Suprapubic skin (tissue), 4 donors: ENCODE data around the gene MRPL46. TPM values are rescaled to one million over a fixed set of nuclear protein-coding genes. Genes with fewer than 3 reads are reported as not detected.

Experiments
- DNase-seq, 2 donors: peaks; one replicate each; pipeline ENCODE4 v3.0.0-alpha.2; 2019; ENCODE audit warnings: low spot score in 2 of 2
- H3K27ac ChIP-seq: fragments of 200-600 bp; sonication (generic); one replicate; pipeline ENCODE4 v1.5.1; 2019
- H3K27me3 ChIP-seq: fragments of 200-600 bp; sonication (generic); one replicate; pipeline ENCODE4 v1.5.1; 2019
- H3K36me3 ChIP-seq: fragments of 200-600 bp; sonication (generic); one replicate; pipeline ENCODE4 v1.5.1; 2019
- H3K4me1 ChIP-seq: fragments of 200-600 bp; sonication (generic); one replicate; pipeline ENCODE4 v1.5.1; 2019
- H3K4me3 ChIP-seq: fragments of 200-600 bp; sonication (generic); one replicate; pipeline ENCODE4 v1.5.1; 2019; ENCODE audit warnings: mild to moderate bottlenecking
- H3K9me3 ChIP-seq: fragments of 200-600 bp; sonication (generic); one replicate; pipeline ENCODE4 v1.5.1; 2019
- CTCF ChIP-seq, 2 donors: fragments of 200-600 bp in 1 of 2; fragments of 450-650 bp in 1 of 2; sonication (generic) in 1 of 2; IDR thresholded peaks; one replicate each; pipeline ENCODE4 v1.5.1; 2016 to 2019; ENCODE audit warnings: antibody characterized with exemption in 2 of 2, mild to moderate bottlenecking in 1 of 2, moderate library complexity in 1 of 2
- EP300 ChIP-seq: sonication (generic); formaldehyde crosslinking; IDR thresholded peaks from one replicate; pipeline ENCODE4 v1.6.1; 2017; ENCODE audit warnings: antibody characterized with exemption
- POLR2A ChIP-seq, 2 donors: fragments of 450-650 bp; IDR thresholded peaks; one replicate each; pipeline ENCODE4 v1.6.1; 2017; ENCODE audit warnings: antibody characterized with exemption in 2 of 2, mild to moderate bottlenecking in 2 of 2, moderate library complexity in 2 of 2
- POLR2AphosphoS5 ChIP-seq, 3 donors: sonication (generic); formaldehyde crosslinking; IDR thresholded peaks; one replicate each; pipeline ENCODE4 v1.6.1; 2017; ENCODE audit warnings: antibody characterized with exemption in 3 of 3
- WGBS: methylation state at CpG from one replicate; pipeline ENCODE4 v1.1.5; 2018; 5-methylcytosine and 5-hydroxymethylcytosine counted together
- total RNA-seq, 4 donors: library from RNA; depleted of rRNA; stranded (reverse); fragments of >200 nt; gene quantifications; one replicate each; pipeline ENCODE4 v1.1.0, GENCODE V29; 2016

The MRPL46 gene
- total RNA-seq, 4 donors from 2014 or later = 12.1 to 19.4 (median 15.7) TPM

- no peak for TF ChIP-seq POLR2A (IDR thresholded peaks at IDR 0.05)
- TF ChIP-seq POLR2AphosphoS5 (IDR thresholded peaks at IDR 0.05) = no peak
- no peak for TF ChIP-seq EP300
- TF ChIP-seq CTCF (IDR thresholded peaks at IDR 0.05) = no peak
- H3K27me3 ChIP-seq = no peaks in the 10 kb centered on the region
- DNase-seq = no peak
- no peak overlapping the region for H3K4me3 ChIP-seq
- no peak overlapping the region for H3K27ac ChIP-seq
- peaks cover 57% of the 10 kb centered on the region for H3K36me3 ChIP-seq
- no peaks in the 10 kb centered on the region for H3K4me1 ChIP-seq
- no peaks in the 10 kb centered on the region for H3K9me3 ChIP-seq
These were observed 42.8 kb upstream of the MRPL46 start for GRCh38 chr15:88509964-88510363.

DNA sequence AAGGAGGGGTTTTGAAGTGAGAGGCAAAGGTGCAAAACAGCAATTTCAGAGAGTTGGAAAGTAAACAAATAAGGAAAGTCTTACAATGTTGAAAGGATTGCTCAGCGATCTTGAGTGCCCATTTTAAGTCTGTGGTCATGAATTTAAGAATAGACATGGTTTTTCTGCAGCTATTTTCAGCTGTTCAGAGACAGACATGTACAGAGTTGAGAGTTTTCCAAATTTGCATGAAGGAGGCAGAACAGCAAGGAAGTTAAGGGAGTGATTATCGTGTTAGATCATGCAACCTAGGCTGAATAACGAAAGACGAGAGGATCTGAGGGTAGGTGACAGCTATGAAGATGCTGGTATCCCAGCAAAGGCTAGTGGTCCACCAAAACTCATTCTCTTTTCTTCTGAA lies 42.1 kb upstream of the MRPL46 start:
- no peak for DNase-seq
- 93% methylated on average over 4 of the region's 4 CpGs for WGBS
- Histone ChIP-seq H3K36me3 (peaks cover 57% of the 10 kb centered on the region), H3K9me3 (no peaks in the 10 kb centered on the region), H3K4me3 (no peak overlapping the region), H3K27me3 (no peaks in the 10 kb centered on the region), H3K4me1 (no peaks in the 10 kb centered on the region), H3K27ac (no peak overlapping the region)
- TF ChIP-seq POLR2A (IDR thresholded peaks at IDR 0.05) (no peak), CTCF (IDR thresholded peaks at IDR 0.05) (no peak), POLR2AphosphoS5 (IDR thresholded peaks at IDR 0.05) (no peak), EP300 (no peak)

GRCh38 chr15:88506628-88507027 lies 39.4 kb upstream of the MRPL46 start:
- Histone ChIP-seq H3K4me3 (no peak overlapping the region), H3K27ac (no peak overlapping the region), H3K36me3 (peaks cover 55% of the 10 kb centered on the region), H3K9me3 (no peaks in the 10 kb centered on the region), H3K27me3 (no peaks in the 10 kb centered on the region), H3K4me1 (no peaks in the 10 kb centered on the region)
- DNase-seq = no peak
- no peak for TF ChIP-seq CTCF (IDR thresholded peaks at IDR 0.05)
- no peak for TF ChIP-seq POLR2A (IDR thresholded peaks at IDR 0.05)
- no peak for TF ChIP-seq EP300
- no peak for TF ChIP-seq POLR2AphosphoS5 (IDR thresholded peaks at IDR 0.05)

DNA sequence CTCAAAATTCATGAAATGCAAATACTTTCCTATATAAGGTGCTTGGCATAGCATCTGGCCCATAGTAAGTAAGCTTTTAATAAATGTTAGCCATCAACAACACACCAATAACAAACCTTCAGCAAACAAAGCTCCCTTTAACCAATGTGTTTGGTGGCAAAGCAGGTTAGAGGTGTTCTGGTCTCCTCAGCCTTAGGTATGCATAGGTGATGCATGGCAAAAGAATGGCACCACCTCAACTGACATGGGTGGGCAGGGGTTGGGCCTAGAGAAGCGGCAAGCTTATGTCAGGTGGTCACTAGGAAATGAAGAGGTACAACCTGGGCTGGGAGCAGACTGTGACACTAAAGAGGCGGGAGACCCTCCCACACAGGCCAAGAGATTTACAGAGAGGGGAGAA lies 38.5 kb upstream of the MRPL46 start:
- Histone ChIP-seq H3K4me3 (no peak overlapping the region), H3K36me3 (peaks cover 46% of the 10 kb centered on the region), H3K4me1 (no peaks in the 10 kb centered on the region), H3K27me3 (no peaks in the 10 kb centered on the region), H3K27ac (no peak overlapping the region), H3K9me3 (no peaks in the 10 kb centered on the region)
- TF ChIP-seq EP300 (no peak), POLR2A (IDR thresholded peaks at IDR 0.05) (no peak), CTCF (IDR thresholded peaks at IDR 0.05) (no peak), POLR2AphosphoS5 (IDR thresholded peaks at IDR 0.05) (no peak)
- WGBS = 100% methylated on average over 2 of the region's 2 CpGs
- no peak for DNase-seq

DNA sequence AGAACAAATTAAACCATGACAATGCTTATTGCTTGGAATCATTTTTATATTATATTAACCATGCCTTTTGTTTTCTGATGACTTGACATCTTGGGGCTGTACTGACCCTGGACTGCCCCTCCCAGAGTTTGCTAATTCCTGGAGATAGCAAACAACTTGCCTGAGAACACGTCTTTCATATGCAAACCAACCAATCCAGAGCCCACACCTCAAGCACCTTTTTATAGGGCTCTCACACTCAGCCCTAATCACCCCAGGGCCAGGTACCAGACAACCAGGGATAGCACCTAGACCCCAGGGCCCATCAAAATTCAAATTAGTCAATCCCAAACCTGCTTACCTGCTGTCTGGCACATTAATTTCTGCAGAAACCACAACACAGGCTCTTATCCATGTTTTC lies 37.3 kb upstream of the MRPL46 start:
- WGBS = 100% methylated on average over 1 of the region's 1 CpG
- TF ChIP-seq POLR2A (IDR thresholded peaks at IDR 0.05) (no peak), CTCF (IDR thresholded peaks at IDR 0.05) (no peak), POLR2AphosphoS5 (IDR thresholded peaks at IDR 0.05) (no peak), EP300 (no peak)

More for the DNA sequence above, 37.3 kb upstream of the MRPL46 start:
- DNase-seq = no peak
- Histone ChIP-seq H3K27ac (no peak overlapping the region), H3K4me3 (no peak overlapping the region), H3K36me3 (peaks cover 34% of the 10 kb centered on the region), H3K4me1 (no peaks in the 10 kb centered on the region), H3K9me3 (no peaks in the 10 kb centered on the region), H3K27me3 (no peaks in the 10 kb centered on the region)
